NCI-H2029 treated with DMSO at 0.1 percent for 48 hours (cell line): ENCODE data around the gene RPL12.

ENCODE experiments used
- DNase-seq: peaks from one replicate; lab custom pipeline; 2025; lab: John Stamatoyannopoulos, UW

Gene RPL12

DNA sequence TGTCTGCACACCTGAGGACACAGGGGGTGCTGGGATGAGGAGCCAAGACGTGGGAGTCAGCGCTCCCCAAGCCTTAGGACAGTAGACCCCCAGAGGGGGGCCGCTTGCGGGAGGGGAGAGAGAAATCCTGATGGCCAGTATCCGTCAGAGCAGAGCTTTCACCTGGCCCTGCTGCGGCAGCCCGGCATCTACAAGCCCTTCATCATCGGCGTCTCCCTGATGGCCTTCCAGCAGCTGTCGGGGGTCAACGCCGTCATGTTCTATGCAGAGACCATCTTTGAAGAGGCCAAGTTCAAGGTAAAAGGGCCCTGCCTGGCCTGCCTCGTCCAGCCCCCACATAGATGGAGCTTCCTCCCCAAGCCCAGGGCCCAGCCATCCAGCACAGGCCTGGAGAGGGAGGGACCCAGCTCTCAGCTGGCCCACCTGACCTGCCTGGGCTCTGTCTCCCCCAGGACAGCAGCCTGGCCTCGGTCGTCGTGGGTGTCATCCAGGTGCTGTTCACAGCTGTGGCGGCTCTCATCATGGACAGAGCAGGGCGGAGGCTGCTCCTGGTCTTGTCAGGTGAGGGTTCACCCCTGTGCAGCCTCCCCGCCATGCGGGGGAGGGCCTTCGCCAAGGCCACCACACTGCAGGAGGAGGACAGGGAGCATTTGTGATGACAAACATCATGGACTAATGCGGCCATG is 47.6 kb downstream of the RPL12 start:
- DNase-seq: no peak

DNA sequence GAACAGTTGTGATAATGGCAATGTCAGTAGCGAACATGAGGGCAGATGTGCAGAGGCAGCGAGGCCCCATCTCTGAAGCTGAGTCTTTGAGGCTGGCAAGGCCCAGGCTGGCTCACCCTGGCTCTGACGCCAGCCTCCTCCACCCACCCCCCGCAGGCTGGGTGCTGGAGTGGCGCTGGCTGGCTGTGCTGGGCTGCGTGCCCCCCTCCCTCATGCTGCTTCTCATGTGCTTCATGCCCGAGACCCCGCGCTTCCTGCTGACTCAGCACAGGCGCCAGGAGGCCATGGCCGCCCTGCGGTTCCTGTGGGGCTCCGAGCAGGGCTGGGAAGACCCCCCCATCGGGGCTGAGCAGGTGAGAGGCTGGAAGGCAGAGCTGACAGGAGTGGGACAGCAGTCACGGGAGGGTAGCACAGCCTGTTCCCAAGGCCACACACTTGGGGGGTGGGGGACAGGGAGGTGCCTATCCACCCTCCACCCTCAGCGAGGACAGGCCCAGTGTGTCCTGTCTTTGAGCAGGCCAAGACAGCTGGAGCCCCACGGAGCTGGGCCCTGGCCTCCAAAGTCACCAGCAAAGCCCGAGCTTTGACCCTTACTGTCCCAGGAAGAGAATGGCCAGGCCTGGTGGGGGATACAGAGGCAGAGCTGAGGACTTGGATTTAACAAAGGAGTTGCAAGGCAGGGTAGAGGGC is 48.7 kb downstream of the RPL12 start:
- DNase-seq: no peak

DNA sequence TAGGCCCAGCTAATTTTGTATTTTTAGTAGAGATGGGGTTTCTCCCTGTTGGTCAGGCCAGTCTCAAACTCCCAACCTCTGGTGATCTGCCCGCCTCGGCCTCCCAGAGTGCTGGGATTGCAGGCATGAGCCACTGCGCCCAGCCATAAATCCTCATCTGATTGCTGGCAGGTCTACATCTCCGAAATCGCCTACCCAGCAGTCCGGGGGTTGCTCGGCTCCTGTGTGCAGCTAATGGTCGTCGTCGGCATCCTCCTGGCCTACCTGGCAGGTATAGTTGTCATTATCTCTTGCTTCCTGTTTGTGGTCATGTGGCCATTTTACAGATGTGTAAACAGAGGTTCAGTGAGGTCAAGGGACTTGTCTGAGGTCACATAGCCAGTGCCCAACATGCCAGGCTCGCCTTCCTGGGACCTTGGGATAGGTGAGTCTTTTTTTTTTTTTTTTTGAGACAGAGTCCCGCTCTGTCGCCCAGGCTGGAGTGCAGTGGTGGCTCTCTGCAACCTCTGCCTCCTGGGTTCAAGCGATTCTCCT is 51.4 kb downstream of the RPL12 start:
- no peak for DNase-seq

DNA sequence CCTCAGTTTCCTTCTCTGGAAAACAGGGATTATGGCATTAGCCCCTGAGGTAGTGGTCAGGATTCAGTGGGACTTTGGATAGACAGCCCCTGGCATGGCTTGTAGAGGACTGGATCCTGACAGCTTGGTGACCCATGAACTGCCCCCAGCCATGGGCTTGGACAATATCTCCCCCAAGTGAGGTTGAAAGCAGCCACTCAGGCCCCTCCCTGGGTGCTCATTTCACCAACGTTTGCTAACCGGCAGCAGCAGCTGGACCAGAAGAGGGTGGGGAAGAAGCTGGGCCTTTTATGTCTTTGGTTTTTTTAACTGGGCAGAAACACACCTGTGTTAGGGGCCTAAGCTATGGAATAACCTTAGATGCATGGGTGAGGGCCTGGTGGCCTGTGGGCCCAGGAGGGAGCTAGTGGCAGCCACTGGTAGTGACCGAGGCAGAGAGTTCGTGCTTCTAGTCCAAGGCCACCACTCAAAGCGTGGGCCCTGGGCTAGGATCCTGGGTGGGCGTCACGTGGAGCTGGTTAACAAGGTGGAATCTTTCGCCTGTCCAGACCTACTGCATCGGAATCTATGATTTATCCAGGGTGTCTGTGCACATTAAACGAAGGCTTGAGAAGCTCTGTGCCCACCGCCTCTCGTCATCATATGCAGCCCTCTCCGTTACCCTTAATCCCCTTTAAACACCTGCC is 52.3 kb downstream of the RPL12 start:
- DNase-seq: no peak

DNA sequence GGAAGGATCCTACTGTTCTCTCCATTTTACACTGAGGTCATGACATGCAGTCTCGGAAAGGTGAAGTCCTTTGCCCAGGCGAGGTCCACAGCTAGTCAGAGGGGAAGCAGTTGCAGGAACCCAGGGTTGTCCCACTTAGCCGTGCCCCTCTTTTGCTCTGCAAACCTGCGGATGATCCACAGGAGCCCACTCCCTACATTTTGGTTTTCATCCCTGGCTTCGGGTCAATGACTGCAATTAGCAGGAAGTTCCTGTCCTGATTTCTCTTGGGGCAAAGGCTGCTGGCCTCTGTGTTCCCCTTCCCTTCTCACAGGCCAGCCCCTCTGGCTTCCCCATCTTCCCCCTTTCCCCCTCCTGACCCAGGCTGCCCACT is 52.9 kb downstream of the RPL12 start:
- no peak for DNase-seq
